Subcutaneous adipose tissue (tissue), 4 donors: ENCODE results near the gene N4BP3. TPM values are rescaled to one million over a fixed set of nuclear protein-coding genes. Genes with fewer than 3 reads are reported as not detected.

Experiments
- CTCF ChIP-seq: fragments of 450-650 bp; IDR thresholded peaks from one replicate; pipeline ENCODE4 v1.5.1; 2016; ENCODE audit warnings: low read depth, mild to moderate bottlenecking, control low read depth, antibody characterized with exemption, moderate library complexity
- total RNA-seq, 4 donors: library from RNA; depleted of rRNA; stranded (reverse); fragments of >200 nt; gene quantifications; one replicate each; pipeline ENCODE4 v1.1.0, GENCODE V29; 2016

Gene N4BP3
- total RNA-seq, 4 donors from 2014 or later: 0.17 to 3.0 (median 0.55) TPM

GRCh38 chr5:178117923-178118701 lies 4.8 kb downstream of the N4BP3 start:
- TF ChIP-seq CTCF: no peak

- no peak for TF ChIP-seq CTCF
Measured at GRCh38 chr5:178119915-178120606, 6.7 kb downstream of the N4BP3 start.

- no peak for TF ChIP-seq CTCF
Measured at GRCh38 chr5:178120607-178121357, 7.5 kb downstream of the N4BP3 start.

GRCh38 chr5:178121391-178122276 lies 8.3 kb downstream of the N4BP3 start:
- TF ChIP-seq CTCF: no peak

- no peak for TF ChIP-seq CTCF
Measured at GRCh38 chr5:178122346-178122745, 9.0 kb downstream of the N4BP3 start.

- TF ChIP-seq CTCF: no peak
Measured at GRCh38 chr5:178123094-178123965, 10.0 kb downstream of the N4BP3 start.
